OCI-LY7 (cell line): ENCODE results near the gene PTCH2. TPM values are rescaled to one million over a fixed set of nuclear protein-coding genes. Genes with fewer than 3 reads are reported as not detected.
A peak's percentile ranks its signal among the peaks of the same experiment; 100 is the strongest.

Experiments used
- BruUV-seq: library from RNA; stranded (reverse); fragments of 400-500 nt; replicated peaks from 2 replicates; lab custom pipeline; 2021; lab: Mats Ljungman, UMichigan
- CTCF ChIA-PET: fragments of 300-600 bp; sonication (Branson Sonifier 250); formaldehyde crosslinking; loops from one replicate; lab custom pipeline; 2022; ENCODE audit warnings: antibody characterized with exemption; ENCODE audit not compliant: unreplicated experiment; lab: Charles Lee
- POLR2A ChIA-PET: fragments of 300-600 bp; sonication (Branson Sonifier 250); formaldehyde crosslinking; loops from one replicate; lab custom pipeline; 2022; ENCODE audit warnings: antibody characterized with exemption; lab: Charles Lee
- DNase-seq: peaks from one replicate; pipeline ENCODE4 v3.0.0-alpha.2; 2015; ENCODE audit warnings: low spot score
- H2AFZ ChIP-seq: fragments of 200-600 bp; sonication (generic), shearing (Covaris generic); 2 replicates; pipeline ENCODE4 v1.6.1; 2014; ENCODE audit warnings: mild to moderate bottlenecking, antibody characterized with exemption, low read length, moderate library complexity
- H3K27ac ChIP-seq: fragments of 200-600 bp; sonication (generic); 2 replicates; pipeline ENCODE4 v1.5.1; 2014; ENCODE audit warnings: mixed run types, low read depth, mild to moderate bottlenecking, moderate library complexity, low read length, inconsistent platforms; ENCODE audit not compliant: poor library complexity, severe bottlenecking
- H3K36me3 ChIP-seq: fragments of 200-600 bp; sonication (generic); 2 replicates; pipeline ENCODE4 v1.6.1; 2014; ENCODE audit warnings: mild to moderate bottlenecking, antibody characterized with exemption, low read length, moderate library complexity, mixed read lengths; ENCODE audit not compliant: insufficient read depth
- H3K4me1 ChIP-seq: fragments of 200-600 bp; sonication (generic); 2 replicates; pipeline ENCODE4 v1.5.1; 2014; ENCODE audit warnings: mild to moderate bottlenecking, low read length; ENCODE audit not compliant: insufficient read depth, poor library complexity, severe bottlenecking
- H3K4me2 ChIP-seq: fragments of 200-600 bp; sonication (generic); 2 replicates; pipeline ENCODE4 v1.6.1; 2014; ENCODE audit warnings: mild to moderate bottlenecking, low read length
- H3K4me3 ChIP-seq: fragments of 200-600 bp; sonication (generic); 2 replicates; pipeline ENCODE4 v1.5.1; 2014; ENCODE audit warnings: mild to moderate bottlenecking, low read depth, low read length; ENCODE audit not compliant: poor library complexity, severe bottlenecking
- H3K79me2 ChIP-seq: fragments of 200-600 bp; sonication (generic); 2 replicates; pipeline ENCODE4 v1.6.1; 2016; ENCODE audit warnings: low read depth, mild to moderate bottlenecking, low read length, moderate library complexity, mixed read lengths; ENCODE audit not compliant: insufficient read depth
- H3K9me2 ChIP-seq: fragments of 200-600 bp; sonication (generic); 2 replicates; pipeline ENCODE4 v1.6.1; 2016; ENCODE audit warnings: mild to moderate bottlenecking, low read length, mixed read lengths; ENCODE audit not compliant: insufficient read depth
- H3K9me3 ChIP-seq: fragments of 200-600 bp; sonication (generic); 2 replicates; pipeline ENCODE4 v1.6.1; 2014; ENCODE audit warnings: mild to moderate bottlenecking, mixed run types, low read length, mixed read lengths
- H4K20me1 ChIP-seq: fragments of 200-600 bp; sonication (generic); 2 replicates; pipeline ENCODE4 v1.6.1; 2014; ENCODE audit warnings: mild to moderate bottlenecking, antibody characterized with exemption, low read length, moderate library complexity, mixed read lengths; ENCODE audit not compliant: insufficient read depth
- CTCF ChIP-seq: fragments of 200-600 bp; sonication (generic); conservative IDR thresholded peaks from 2 replicates; pipeline ENCODE4 v1.5.1; 2014; ENCODE audit warnings: mild to moderate bottlenecking, antibody characterized with exemption, low read length, moderate library complexity, mixed read lengths
- EZH2phosphoT487 ChIP-seq: fragments of 200-600 bp; sonication (generic); IDR thresholded peaks from 2 replicates; pipeline ENCODE4 v1.6.1; 2018; ENCODE audit warnings: low read depth, borderline replicate concordance, mild to moderate bottlenecking, mixed run types, antibody characterized with exemption, low read length, moderate library complexity, mixed read lengths
- intact Hi-C: fragments of 100-400 bp; cut with micrococcal nuclease; formaldehyde crosslinking; loops from one replicate; pipeline ENCODE4 v1.10.0; 2022; ENCODE audit not compliant: unreplicated experiment
- total RNA-seq, 2 experiments: library from RNA; depleted of rRNA in 1 of 2; stranded (reverse); fragments of >200 nt in 1 of 2; shearing (Covaris generic) in 1 of 2; gene quantifications; 2 replicates each; pipeline ENCODE4 v1.2.3, GENCODE V29; 2014 to 2022

The PTCH2 gene
- total RNA-seq, 2 experiments from 2014 or later = 0.60 to 1.0 TPM

DNA sequence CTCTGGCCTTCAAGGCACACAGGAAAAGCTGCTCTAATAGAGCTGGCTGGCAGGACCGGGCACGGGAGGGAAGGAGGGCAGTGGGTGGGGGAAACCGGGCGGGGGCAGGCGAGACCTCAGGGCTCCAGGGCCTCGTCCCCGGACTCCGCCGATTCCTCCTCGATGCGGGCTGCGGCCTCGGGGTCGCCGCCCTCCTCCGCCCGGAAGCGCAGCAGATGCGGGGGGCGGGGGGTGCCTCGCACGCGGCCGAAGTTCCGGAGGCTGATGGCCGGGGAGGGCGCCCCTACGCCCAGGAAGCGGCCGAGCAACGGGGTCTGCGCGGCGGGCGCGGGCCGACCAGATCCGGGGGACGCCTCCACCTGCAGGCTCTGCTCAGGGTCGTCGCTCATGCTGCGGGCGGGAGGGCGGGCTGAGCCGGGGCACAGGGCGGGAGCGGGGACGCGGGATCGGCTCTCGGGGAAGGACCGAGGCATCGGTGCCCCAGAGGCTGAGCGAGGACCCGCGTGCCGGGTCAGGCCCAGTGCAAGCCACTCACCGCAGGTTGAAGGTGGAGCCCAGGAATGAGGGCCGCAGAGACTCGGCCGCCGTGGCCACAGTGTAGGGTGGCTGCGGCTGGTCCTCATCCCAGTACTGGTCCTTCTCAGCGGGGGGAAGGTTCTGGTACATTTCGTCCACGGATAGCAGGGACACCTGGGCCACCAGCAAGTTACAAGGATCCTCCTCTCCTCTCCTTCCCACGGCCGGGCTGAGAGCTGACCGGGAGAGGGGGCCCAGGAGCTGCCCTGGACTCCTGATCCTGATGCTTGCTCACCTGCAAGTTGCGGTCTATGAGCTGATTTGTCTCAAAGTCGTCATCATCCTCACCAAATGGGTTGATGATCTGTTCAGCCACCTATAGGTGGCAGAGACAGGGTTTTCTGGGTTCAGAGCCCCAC is 58.7 kb downstream of the PTCH2 start:
- H3K27ac ChIP-seq = peak overlapping the region; percentile 61
- peak overlapping the region; percentile 93; the same call in 1 of the 2 replicates for H2AFZ ChIP-seq
- peak; percentile 70 for TF ChIP-seq CTCF
- TF ChIP-seq EZH2phosphoT487 = no peak
- H3K9me2 ChIP-seq = no peaks in the 10 kb centered on the region
- H3K79me2 ChIP-seq = no peaks in the 10 kb centered on the region
- no peaks in the 10 kb centered on the region for H3K9me3 ChIP-seq
- H3K4me3 ChIP-seq = peak overlapping the region; percentile 61
- H3K4me2 ChIP-seq = peak overlapping the region; percentile 66
- BruUV-seq = no TSS peak
- H4K20me1 ChIP-seq = no peaks in the 10 kb centered on the region
- peaks cover 35% of the 10 kb centered on the region for H3K4me1 ChIP-seq
- DNase-seq = peak; percentile 68
- intact Hi-C loops = loop anchor here (1.0 kb wide), 1 partner anchor 35 kb away; no protein-coding TSS in a partner anchor
- H3K36me3 ChIP-seq = peaks cover 32% of the 10 kb centered on the region
- ChIA-PET POLR2A (interaction anchor here (0.6 to 4.4 kb wide), 10 partner anchors 9 to 824 kb away, joined by 3 to 20 read pairs (median 4); partner anchors contain the start of genes PLK3, RNU5D-1, RPS8 and UROD), CTCF (interaction anchor here (0.6 to 2.5 kb wide), 5 partner anchors 8 to 152 kb away, joined by 4 to 19 read pairs (median 9); no protein-coding TSS in a partner anchor)

DNA sequence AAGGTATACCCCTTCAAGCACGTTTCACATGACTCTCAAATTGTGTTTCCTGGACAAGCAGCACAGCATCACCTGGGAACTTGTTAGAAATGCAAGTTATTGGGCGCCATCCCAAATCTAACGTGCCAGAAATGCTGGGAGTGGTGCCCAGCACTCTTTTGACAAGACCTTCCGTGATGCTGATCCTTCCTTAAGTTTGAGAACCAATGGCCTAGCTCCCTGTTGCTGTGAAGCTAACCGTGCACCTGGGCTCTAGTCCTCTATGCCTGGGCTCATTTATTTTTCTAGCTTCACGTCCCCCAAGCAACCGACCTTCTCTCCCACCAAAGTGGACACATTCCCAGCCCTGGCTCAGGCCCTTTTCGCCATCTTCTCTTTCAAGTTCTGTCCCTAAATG is 59.4 kb downstream of the PTCH2 start:
- TF ChIP-seq CTCF (0 out of 2 replicates have a peak, but pooled peaks have one; percentile 29), EZH2phosphoT487 (no peak)
- Histone ChIP-seq H2AFZ (peak overlapping the region; percentile 42; the same call in 1 of the 2 replicates), H3K9me2 (no peaks in the 10 kb centered on the region), H4K20me1 (no peaks in the 10 kb centered on the region), H3K79me2 (peaks cover 5% of the 10 kb centered on the region; the same call in 1 of the 2 replicates), H3K4me3 (peak overlapping the region; percentile 61), H3K9me3 (no peaks in the 10 kb centered on the region), H3K36me3 (peaks cover 39% of the 10 kb centered on the region), H3K4me1 (peaks cover 36% of the 10 kb centered on the region), H3K4me2 (peak overlapping the region; percentile 66), H3K27ac (peak overlapping the region; percentile 61)
- TSS peak; percentile 72 for BruUV-seq
- no peak for DNase-seq
- ChIA-PET CTCF (interaction anchor here (0.6 to 2.5 kb wide), 4 partner anchors 25 to 151 kb away, joined by 4 to 19 read pairs (median 10); no protein-coding TSS in a partner anchor), POLR2A (interaction anchor here (0.6 to 4.4 kb wide), 10 partner anchors 8 to 825 kb away, joined by 3 to 20 read pairs (median 4); partner anchors contain the start of genes PLK3, RNU5D-1, RPS8 and UROD)
- intact Hi-C loops = loop anchor here (1.0 kb wide), 1 partner anchor 36 kb away; no protein-coding TSS in a partner anchor
